Ramos (cell line): ENCODE measurements around the gene ZDHHC24.
"Not testable (repeated sequence)": the region's sequence is repeated elsewhere in the genome, so short reads cannot be mapped to it uniquely, and the experiment has no call there.

Source experiments
- in situ Hi-C: fragments of 300-500 bp; cut with MboI; formaldehyde crosslinking; loops from one replicate; pipeline ENCODE4 v1.14.3; 2022; ENCODE audit warnings: low sequenced_read_pairs; ENCODE audit not compliant: unreplicated experiment

ZDHHC24 gene

DNA sequence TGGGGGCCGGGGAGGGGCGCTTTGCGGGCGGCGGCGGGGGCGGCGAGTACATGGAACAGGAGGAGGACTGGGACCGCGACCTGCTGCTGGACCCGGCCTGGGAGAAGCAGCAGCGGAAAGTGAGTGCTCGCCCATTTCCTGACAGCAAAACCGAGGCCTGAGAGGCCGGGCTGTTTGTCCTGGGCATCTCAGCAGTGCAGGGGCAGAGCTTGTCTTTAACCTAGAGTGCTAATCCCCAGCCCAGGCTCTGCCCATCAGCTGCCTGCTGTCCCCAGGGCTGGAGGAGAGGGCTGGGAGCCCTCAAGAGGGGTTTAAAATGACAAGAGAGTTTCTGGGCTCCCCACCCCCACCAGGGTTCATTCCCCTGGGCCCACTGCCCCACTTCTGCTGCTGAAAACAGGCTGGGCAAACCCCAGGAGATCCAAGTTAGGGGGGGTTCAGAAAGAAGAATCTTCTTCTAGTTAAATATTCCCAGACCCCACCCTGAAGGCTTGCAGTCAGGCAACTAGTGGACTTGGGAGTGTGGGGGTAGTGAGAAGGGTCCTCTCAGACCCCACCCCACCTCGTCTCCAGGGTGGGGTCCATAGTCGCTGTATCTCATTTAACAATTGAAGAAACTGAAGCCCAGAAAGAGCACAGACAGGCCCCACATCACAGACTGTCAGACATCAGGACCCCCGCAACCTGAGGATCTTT lies 1.3 kb upstream of the ZDHHC24 start:
- in situ Hi-C loops, result no loop called here

DNA sequence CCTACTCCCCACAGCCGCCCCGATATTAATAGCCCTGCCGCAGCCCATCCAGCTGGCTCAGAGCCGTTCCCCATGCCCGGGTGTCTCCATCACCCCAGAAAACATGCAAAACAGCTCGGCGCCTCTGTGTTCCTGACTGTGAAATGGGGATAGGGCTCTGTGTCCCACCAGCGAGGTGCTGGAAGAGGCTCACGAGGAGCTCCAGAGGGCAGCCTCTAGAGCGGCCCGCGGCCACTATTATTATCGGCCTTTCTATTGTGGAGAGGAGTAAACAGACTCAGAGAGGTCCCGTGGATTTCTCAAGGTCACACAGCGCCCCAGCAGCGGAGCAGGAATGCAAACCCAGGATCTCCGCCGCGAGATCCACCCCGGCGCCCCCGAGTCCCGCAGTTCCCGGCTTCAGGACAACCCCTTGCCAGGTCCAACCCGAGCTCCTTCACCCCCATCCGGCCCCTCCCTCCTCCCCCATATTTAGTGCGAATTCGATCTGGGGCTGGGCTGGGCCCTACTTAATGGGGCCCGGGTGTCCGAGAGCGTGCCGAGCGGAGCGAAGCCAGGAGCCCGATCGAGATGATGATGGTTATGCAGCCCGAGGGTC lies 619 bp upstream of the ZDHHC24 start, which contains the start of gene ACTN3:
Gene ACTN3, plus strand, starts transcription at position 536 of the 598 bp plus-strand sequence. Its CDS starts 35 bp downstream, at position 571.
- in situ Hi-C loops, result no loop called here

- in situ Hi-C loops, result not testable (repeated sequence)
Observed at GRCh38 chr11:66544952-66545351, 896 bp downstream of the ZDHHC24 start.

DNA sequence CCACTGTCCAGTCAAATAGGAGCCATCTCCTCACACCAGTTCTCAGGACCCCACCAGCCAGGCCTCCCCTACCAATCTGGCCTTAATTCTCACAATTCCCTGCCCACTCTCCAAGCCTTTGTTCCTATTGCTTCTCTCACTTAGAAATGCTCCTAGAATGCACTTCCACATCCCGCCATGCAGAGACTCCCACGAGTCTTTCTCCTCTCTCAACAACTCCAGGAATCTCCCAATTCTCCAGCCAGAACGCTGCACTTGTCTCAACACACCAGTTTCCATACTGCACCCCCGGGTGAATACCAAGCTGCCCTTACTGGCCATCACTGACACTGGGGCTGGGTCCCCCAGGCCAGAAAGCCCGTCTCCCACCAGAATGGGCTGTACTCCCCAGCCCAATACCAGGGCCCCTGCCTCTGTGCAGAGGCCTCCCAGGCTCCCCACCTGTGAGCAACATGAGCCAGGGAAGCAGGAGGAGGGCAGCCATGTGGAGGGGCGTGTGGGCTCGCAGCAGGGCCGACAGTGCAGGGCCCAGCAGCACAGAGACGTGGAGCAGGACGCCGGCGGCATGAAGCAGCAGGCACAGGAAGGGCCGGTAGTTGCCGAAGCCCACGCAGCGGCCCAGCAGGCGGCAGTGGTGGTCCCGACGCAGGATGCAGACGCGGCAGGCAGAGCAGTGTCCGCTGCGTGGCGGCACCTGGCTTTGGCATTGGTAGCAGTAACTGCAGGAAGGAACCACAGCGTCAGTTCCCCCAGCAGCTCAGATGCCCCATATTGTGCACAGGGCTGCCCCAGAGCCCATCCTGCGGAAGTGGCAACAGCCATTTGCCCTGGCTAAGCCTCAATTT lies 2.4 kb downstream of the ZDHHC24 start:
- in situ Hi-C loops, result no loop called here

DNA sequence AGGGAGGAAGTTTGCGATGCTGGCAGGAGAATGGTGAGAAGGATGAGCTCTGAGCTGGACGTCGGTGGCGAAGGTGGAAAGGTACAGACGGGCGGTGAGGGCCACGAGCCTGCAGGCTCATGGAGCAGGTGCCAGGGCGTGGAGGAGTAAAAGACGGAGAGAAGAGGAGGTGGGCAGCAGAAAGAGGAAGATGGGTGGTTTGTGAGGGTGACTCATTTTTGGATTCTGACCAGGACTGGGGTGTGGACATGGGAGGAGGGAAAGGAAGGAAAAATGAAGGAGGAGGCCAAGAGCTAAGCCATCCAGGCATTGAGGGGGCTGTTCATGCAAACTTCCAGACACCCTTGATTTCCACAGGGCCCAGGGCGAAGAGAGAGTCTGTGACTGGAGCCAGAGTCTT lies 3.5 kb downstream of the ZDHHC24 start:
- in situ Hi-C loops, result no loop called here

- in situ Hi-C loops, result no loop called here
Observed at GRCh38 chr11:66541892-66542291, 4.0 kb downstream of the ZDHHC24 start.

- in situ Hi-C loops, result not testable (repeated sequence)
Observed at GRCh38 chr11:66540598-66540997, 5.2 kb downstream of the ZDHHC24 start.

GRCh38 chr11:66539870-66540213 lies 6.0 kb downstream of the ZDHHC24 start:
- in situ Hi-C loops, result no loop called here

- in situ Hi-C loops, result no loop called here
Observed at GRCh38 chr11:66539170-66539869, 6.5 kb downstream of the ZDHHC24 start.

DNA sequence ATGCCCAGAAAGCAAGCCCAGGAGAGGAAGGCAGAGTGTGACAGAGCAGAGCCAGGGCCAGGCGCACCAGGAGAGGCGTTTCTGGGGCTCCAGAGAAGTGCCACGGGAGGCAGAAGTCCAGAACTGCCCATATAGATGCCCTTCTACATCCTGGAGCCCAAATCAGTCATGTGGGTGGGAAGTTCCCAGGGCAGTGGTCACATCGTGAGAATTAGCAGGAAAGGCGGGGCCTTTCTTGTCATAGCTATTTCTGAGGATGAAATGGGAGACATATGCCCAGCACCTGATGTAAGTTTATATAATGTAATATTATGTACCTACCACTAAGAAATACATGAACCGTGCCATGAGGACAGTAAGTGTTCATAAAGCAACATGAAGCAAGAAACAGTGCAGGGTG lies 13.1 kb downstream of the ZDHHC24 start:
- in situ Hi-C loops, result no loop called here

DNA sequence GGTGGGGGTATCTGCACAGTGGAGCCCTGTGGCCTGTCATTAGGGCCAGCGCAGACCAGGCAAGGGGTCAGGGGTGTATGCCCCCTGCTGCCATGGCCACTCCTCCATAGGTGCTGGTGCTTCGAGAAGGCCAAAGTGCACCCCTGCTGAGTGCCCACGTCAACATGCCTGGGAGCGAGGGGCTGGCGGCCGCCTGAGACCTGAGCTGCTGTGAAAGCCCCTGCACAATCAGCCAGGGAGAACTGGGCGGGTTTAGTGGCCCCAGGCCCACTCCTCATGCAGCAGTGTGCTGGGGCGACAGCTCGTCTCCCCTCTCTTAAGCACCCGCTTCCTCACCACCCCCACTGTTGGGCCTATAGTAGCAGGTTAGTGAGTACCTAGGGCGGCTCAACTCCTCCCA lies 14.0 kb downstream of the ZDHHC24 start:
- in situ Hi-C loops, result no loop called here

GRCh38 chr11:66530927-66531709 lies 14.7 kb downstream of the ZDHHC24 start:
- in situ Hi-C loops, result no loop called here

GRCh38 chr11:66529655-66530054 lies 16.2 kb downstream of the ZDHHC24 start:
- in situ Hi-C loops, result no loop called here

DNA sequence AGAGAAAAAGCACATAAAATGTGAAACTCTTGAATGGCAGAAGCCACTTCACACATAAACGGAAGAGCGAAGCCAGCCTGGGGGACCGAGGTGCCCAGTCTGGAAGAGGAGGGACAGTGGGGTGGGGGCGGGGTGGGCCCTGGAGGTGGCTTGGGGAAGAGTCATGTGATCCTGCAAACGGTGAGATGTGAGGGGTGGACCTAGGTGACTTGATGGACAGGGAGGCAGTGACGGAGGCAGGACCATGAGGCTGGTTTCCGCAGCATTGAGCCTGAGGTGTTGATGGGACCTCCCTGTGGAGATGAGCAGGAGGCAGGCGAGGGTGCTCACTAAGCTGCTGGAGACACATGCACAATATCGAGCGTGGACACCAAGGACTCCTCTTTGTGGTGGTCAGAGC lies 16.8 kb downstream of the ZDHHC24 start:
- in situ Hi-C loops, result no loop called here

DNA sequence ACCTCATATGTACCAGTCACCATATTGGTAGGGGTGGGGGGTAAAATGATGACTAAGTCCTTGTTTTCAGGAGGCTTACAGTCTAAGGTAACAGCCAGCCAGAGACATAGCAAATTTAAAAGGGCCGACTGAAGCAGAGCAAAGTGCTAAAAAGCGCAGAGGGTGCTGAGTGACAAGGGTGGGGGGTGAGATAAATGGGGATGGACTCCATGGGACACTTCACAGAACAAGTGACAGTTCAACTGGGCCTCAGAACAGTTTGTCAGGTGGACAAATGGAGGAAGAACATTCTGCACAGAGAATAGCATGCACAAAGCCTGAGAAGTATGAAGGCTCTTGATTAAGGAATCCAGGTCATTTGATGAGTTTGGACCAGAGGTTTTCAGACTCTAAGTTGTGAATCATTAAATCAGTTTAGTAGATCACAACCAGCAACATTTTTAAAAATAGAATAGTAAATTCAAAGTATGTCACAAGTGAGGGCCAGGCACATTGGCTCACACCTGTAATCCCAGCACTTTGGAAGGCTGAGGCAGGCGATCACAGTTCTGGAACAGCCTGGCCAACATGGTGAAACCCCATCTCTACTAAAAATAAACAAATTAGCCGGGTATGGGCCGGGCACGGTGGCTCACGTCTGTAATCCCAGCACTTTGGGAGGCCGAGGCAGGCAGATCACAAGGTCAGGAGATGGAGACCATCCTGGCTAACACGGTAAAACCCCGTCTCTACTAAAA lies 21.4 kb downstream of the ZDHHC24 start:
- in situ Hi-C loops, result no loop called here

DNA sequence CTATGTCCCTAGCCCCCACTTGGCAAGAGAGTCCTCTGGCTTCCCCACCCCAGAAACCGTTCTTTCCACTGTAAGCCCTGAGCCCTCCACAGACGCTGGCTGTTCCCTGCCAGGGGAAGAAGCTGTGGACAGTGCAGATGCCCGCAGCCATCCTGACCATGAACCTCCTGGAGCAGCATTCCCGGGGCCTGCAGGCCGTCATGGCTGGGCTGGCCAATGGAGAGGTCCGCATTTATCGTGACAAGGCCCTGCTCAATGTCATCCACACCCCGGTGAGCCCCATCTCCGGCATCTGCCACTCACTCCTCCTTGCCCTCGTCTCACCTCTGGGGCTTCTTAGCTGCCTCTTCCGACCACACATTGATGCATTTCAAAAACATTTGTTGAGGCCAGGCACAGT lies 22.2 kb downstream of the ZDHHC24 start:
- in situ Hi-C loops, result no loop called here

- in situ Hi-C loops, result no loop called here
Observed at GRCh38 chr11:66510990-66511339, 34.9 kb downstream of the ZDHHC24 start.

GRCh38 chr11:66510271-66510989 lies 35.4 kb downstream of the ZDHHC24 start, which contains the start of gene BBS1:
BBS1 (plus strand) TSS chr11:66510635; CDS start chr11:66510660, 25 bp downstream.
- in situ Hi-C loops, result no loop called here

DNA sequence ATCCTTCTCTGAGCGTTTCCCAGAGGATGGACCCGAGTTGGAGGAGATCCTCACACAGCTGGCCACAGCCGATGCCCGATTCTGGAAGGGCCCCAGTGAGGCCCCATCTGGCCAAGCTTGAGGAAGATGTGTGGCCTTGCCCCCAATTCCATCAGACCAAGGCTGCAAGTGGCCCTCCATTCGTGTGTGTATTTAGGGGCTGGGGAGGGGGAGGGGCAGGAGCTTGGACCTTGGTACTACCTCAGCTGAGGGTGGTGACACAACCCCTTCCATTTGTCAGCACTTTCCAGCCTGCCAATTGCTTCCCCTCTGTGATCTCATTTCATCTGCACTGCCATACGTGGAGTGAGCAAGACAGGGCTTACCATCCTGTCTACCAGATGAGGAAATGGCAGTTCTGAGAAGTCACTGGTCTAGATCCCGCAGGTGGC lies 36.7 kb downstream of the ZDHHC24 start:
- in situ Hi-C loops, result no loop called here
